Brain microvascular endothelial cell (primary cell): ENCODE data around the gene ELOA.

Source experiments
- DNase-seq: peaks from one replicate; pipeline ENCODE4 v3.0.0-alpha.2; 2020
- H3K27ac ChIP-seq: fragments of 250-450 bp; sonication (Bioruptor Pico); 2 replicates; pipeline ENCODE4 v1.5.1; 2020; ENCODE audit warnings: mild to moderate bottlenecking, moderate library complexity
- H3K27me3 ChIP-seq: fragments of 250-450 bp; sonication (Bioruptor Pico); replicated peaks from 2 replicates; pipeline ENCODE4 v1.5.1; 2020; ENCODE audit warnings: mild to moderate bottlenecking
- H3K36me3 ChIP-seq: fragments of 250-450 bp; sonication (Bioruptor Pico); replicated peaks from 2 replicates; pipeline ENCODE4 v1.5.1; 2020; ENCODE audit warnings: mild to moderate bottlenecking
- H3K4me3 ChIP-seq: 2 replicates; pipeline ENCODE4 v1.5.1; 2011; ENCODE audit warnings: low read depth, mild to moderate bottlenecking, control low read depth, low read length, moderate library complexity
- in situ Hi-C: cut with HindIII; loops from 2 replicates; pipeline ENCODE4 v1.10.0; 2017; ENCODE audit warnings: low sequenced_read_pairs, low pct_ligation_motif_present
- TF ChIP-seq, protein P1 (sequence below): IDR thresholded peaks from 2 replicates; pipeline ENCODE4 v1.5.1; 2011; ENCODE audit warnings: low read depth, mild to moderate bottlenecking, moderate library complexity, low read length, control low read depth, inconsistent platforms; ENCODE audit errors: missing control alignments

ELOA gene

DNA sequence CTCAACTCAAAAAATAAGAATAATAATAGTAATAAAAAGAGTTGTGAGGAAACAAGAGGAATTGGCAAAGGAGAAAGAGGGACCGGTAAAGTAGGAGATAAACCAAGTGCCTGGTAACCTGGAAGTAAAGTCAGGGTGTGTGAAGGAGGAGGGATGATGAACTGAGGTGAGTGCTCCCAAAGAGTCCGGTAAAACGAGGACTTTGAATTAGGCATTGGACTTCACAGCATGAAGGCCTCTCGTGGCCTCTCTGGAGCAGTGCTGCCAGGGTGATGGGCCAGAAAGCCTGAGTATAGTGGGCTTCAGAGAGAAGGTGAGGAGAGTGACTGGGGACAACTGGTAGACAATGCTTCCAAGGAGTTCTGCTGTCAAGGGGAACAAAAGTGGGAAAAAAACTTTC is 34.0 kb upstream of the ELOA start:
- no peak for DNase-seq
- no peaks in the 10 kb centered on the region for H3K27me3 ChIP-seq
- peaks cover 5% of the 10 kb centered on the region for H3K36me3 ChIP-seq
- no peak overlapping the region for H3K4me3 ChIP-seq
- in situ Hi-C loops, result no loop called here
- no peak overlapping the region for H3K27ac ChIP-seq
- TF ChIP-seq, protein P1, sequence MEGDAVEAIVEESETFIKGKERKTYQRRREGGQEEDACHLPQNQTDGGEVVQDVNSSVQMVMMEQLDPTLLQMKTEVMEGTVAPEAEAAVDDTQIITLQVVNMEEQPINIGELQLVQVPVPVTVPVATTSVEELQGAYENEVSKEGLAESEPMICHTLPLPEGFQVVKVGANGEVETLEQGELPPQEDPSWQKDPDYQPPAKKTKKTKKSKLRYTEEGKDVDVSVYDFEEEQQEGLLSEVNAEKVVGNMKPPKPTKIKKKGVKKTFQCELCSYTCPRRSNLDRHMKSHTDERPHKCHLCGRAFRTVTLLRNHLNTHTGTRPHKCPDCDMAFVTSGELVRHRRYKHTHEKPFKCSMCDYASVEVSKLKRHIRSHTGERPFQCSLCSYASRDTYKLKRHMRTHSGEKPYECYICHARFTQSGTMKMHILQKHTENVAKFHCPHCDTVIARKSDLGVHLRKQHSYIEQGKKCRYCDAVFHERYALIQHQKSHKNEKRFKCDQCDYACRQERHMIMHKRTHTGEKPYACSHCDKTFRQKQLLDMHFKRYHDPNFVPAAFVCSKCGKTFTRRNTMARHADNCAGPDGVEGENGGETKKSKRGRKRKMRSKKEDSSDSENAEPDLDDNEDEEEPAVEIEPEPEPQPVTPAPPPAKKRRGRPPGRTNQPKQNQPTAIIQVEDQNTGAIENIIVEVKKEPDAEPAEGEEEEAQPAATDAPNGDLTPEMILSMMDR, result no peak

DNA sequence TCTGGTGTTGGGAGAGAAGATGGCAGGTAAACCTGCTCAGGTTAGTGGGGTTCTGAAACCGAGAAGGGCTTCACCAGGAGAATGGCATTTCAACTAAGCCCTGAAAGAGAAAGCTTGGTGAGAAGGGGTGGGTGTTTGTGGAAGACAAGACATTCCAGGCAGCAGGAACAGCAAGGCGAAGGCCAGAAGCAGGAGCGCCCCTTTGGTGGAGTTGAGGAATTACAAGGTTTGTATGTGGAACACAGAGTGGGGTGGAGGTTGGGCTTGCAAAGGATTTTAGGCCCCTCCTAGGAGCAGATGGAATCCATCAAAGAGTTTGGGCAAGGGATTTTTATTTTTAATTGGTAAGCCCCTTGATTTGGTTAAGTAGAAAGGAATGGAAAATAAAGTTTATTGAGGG is 24.8 kb upstream of the ELOA start:
- in situ Hi-C loops, result no loop called here

DNA sequence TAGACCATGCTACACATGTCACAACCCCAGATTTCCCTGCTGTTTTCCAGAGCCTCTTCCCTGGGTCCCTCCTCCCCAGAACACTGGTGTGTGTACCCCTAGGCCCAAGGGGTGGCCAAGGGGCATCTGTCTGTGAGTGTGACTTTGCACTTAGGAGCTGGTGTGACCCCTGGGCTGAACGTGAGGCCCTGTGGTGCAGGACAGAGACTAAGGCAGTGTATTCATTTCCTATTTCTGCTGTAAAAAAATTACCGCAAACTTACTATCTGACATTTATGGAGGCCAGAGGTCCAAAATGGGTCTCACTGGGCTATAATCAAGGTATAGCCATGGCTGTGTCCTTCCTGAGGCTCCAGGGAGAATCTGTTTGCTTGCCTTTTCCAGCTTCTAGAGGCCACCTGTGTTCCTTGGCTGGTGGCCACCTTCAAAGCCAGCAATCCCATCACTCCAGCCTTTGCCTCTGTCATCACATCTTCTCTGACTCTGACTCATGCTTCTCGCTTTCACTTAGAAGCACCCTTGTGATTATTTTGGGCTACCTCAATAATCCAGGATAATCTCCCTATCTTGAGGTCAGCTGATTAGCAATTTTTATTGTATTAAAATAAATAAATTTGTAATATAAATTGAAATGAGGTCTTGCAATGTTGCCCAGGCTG is 24.0 kb upstream of the ELOA start:
- no peak overlapping the region for H3K4me3 ChIP-seq
- in situ Hi-C loops, result no loop called here
- H3K36me3 ChIP-seq, result no peaks in the 10 kb centered on the region
- no peak overlapping the region for H3K27ac ChIP-seq
- TF ChIP-seq, protein P1, result no peak
- DNase-seq, result peak; percentile 40
- H3K27me3 ChIP-seq, result no peaks in the 10 kb centered on the region

More for the DNA sequence above, 24.8 kb upstream of the ELOA start:
- TF ChIP-seq, protein P1, result peak; percentile 78
- Histone ChIP-seq H3K36me3 (no peaks in the 10 kb centered on the region), H3K4me3 (no peak overlapping the region), H3K27ac (no peak overlapping the region), H3K27me3 (no peaks in the 10 kb centered on the region)
- DNase-seq, result peak; percentile 40

DNA sequence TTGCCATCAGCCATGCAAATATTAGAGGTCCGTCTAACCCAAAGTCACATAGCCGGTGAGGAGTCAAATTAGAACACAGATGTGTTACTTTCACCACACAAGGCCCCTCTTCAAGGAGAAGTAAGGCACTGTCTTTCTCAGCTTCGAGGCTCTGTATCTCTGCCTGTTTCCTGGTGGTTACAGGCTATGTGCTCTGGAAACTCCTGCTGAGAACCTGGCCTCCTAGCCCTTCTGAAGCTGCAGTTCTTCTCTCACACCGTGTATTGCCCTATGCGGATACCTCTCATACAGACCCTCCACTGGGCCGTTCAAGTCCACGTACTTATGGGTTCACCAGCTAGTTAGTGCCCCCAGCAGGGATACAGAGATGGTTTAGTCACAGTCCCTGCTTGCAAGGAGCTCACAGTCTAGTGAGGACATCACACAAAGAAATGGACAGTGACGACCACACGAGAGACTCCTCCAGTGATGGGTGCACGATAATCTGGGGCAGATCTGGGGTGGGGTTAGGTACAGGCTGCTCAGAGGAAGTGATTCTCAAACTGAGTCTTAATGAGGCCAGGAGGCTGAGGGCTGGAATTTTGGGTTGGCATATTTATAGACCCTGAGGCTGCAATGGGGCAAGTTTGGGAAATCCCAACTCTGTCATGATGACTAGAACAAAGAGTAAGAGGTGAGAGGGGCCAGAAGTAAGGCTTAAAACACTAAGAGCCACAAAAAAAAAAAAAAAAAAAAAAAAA is 22.8 kb upstream of the ELOA start:
- Histone ChIP-seq H3K36me3 (no peaks in the 10 kb centered on the region), H3K27ac (no peak overlapping the region), H3K4me3 (no peak overlapping the region), H3K27me3 (no peaks in the 10 kb centered on the region)
- TF ChIP-seq, protein P1, result no peak
- DNase-seq, result no peak
- in situ Hi-C loops, result no loop called here

DNA sequence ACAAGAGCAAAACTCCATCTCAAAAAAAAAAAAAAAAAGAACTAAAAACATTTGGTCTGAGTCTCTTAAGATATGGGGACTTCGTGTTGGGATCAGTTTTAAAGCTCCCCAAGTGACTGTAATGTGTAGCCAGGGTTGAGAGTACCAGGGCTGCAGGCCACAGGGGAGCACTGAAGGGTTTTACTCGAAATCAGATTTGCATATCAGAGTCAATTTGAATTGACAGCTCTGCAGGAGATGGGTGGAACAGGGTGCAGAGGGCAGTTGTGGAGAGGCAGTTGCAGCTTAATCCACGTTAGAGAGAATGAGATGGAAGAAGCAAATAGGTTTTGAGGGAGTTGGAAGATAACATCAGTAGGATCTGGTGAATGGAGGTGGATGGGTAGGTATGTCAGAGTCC is 20.6 kb upstream of the ELOA start:
- no peaks in the 10 kb centered on the region for H3K27me3 ChIP-seq
- DNase-seq, result no peak
- TF ChIP-seq, protein P1, result no peak
- in situ Hi-C loops, result no loop called here
- H3K36me3 ChIP-seq, result no peaks in the 10 kb centered on the region
- no peak overlapping the region for H3K27ac ChIP-seq
- H3K4me3 ChIP-seq, result no peak overlapping the region
